Myocyte (in vitro differentiated cells): ENCODE data around the gene MYO1E. TPM values are rescaled to one million over a fixed set of nuclear protein-coding genes. Genes with fewer than 3 reads are reported as not detected.
"Not testable (repeated sequence)": the region's sequence is repeated elsewhere in the genome, so short reads cannot be mapped to it uniquely, and the experiment has no call there.

ENCODE experiments used
- DNase-seq: peaks from one replicate; pipeline ENCODE4 v3.0.0-alpha.2; 2012; ENCODE audit warnings: low read depth
- polyA plus RNA-seq: library from polyadenylated mRNA; unstranded; fragments of >200 nt; gene quantifications from one replicate; pipeline ENCODE4 v1.2.1, GENCODE V29; 2012; ENCODE audit warnings: missing spikeins
- total RNA-seq: library from RNA; depleted of rRNA; stranded (reverse); fragments of >200 nt; gene quantifications from 2 replicates; pipeline ENCODE4 v1.2.3, GENCODE V29; 2014

MYO1E gene
- total RNA-seq = 61.0 and 146 TPM in 2 replicates
- 69.5 TPM for polyA plus RNA-seq

DNA sequence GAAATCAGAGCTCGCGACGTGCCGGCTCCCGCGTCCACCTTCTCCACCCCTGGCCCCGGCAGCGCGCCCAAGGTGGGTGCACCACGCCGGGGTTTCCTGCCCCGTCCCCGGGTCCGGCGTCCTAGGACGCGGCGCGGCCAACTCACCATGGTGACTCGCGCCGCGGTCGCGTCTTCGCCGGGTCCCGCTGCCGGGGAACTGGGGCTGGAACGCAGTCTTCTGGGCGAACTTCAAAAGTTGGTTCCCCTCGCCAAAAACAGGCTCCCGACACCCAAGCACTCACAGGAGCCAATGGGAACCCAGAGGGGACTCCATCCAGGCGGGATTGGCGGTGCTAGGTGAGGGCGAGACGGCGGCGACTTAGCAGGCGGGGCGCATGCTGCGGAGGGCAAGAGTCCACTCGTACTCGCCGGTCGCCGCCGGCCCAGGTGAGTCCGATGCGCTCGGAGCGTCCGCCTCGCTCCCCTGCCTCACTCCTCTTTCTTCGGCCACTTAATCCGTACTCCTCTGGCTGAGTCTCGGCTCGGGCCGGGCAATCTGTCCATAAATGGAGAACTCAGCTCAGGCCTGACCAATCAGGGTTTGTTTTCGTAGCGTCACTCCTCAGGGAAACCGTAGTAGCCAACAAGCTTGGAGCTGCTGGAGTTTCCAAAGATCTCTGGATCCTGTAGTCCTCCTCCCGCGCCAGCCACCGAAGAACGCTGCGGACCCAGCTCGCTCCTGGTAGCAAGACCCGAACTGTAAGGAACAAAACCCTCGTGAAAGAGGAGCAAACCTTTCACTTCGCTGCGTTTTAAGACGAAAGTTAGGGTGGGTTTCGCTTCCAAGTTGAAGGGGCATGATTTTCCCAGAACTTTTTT, at the start of gene MYO1E:
MYO1E (minus strand) TSS at position 520 of the 860 bp plus-strand sequence; CDS start at position 149, 371 bp downstream.
- peak; percentile 98 for DNase-seq

DNA sequence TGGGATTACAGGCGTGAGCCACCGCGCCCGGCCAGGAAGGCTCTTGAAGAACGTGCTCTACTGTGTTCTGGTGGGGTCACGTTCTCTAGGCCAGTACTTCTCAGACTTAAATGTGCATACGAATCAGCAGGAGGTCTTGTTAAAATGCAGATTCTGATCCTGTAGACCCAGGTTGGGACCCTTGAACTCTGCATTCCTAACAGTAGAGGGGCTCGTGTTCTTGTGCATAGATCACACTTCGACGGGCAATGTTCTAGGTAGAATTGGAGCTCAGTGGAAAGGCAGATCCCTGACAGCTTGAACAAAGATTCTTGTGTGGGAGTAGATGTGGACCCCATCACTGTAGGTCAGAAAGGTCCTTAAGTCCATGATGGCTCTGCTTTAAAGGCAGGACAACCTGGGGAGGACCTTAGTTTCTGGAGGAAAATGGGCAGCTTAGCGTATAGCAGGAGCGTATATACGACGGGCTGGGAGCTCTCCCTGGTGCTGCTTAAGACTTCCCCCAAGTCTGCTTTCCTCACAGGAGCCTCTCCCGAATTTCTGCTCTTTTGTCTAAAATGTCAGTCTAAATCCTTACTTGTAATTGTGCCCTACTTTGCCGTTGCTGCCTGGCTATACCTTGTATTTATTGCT, 48.4 kb upstream of the MYO1E start:
- DNase-seq = no peak

DNA sequence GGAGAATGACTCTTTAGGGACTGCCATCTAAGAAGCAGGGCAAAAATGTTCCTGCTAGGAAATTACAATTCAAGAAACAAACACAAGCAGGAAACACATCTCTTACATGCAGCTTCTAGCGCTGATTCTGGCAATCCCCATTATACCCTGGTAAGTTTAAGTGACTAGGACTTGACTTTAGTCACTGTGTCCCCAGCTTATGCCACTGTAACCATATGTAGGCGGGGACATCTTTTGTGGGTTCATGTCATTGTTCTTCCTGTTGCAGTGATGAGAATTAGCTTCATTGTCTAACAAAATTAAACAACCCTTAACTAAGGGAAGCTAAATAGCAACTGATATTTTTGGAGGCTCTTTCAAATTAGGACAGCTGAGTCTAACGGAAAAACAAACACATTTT, 47.4 kb upstream of the MYO1E start:
- no peak for DNase-seq

DNA sequence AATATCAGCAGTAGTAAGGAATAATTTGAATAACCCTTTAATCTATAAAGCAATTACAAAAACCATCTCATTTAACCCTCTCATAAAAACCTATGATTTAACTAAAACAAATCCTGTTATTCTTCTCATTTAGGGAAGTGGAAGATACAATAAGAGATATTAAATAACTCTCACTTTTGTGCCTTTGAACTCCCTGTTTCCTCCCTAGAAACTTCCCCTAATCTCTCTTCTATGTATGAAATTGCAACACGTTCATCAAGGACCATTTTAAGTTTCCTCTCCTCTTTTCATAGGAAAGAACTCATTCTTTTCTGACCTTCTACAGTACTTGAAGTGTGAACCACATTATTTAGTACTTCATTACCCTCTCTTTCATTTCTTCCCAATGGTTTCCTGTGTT, 46.5 kb upstream of the MYO1E start:
- DNase-seq = no peak

DNA sequence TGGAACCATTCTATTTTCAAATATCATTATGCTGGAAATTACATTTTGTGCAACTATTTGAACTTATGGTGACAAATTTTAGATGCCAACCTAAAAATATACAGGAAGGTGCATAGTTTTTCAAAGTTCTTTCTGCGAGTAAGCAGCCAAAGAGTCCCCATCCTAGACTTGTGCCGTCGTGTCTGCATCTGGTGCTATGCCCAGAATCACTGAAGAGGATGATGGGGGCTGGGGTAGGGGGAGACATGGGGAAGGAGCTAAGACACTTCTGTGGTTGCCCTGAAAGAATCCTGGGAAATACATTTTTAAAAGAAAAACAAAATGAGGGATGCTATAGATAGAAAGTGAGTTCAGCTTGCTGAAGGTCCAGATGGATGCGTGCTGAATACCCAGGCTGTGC, 44.1 kb upstream of the MYO1E start:
- DNase-seq = no peak

DNA sequence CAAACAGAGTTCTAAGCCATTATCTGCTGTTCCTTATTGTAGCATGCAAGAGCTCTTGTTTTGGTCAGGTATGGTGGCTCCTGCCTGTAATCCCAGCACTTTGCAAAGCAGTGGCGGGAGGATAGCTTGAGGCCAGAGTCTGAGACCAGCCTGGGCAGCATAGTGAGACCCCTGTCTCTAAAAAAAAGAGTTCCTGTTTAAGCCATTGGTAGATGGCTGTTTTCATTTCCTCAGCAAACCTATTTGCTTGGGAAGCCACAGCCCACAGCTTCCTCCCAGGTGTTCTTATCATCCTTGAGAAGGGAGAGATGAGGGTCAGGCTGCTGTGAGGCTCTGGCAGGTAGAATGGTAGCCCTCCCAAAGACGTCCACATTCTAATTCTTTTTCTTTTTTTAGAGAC, 40.9 kb upstream of the MYO1E start:
- no peak for DNase-seq

DNA sequence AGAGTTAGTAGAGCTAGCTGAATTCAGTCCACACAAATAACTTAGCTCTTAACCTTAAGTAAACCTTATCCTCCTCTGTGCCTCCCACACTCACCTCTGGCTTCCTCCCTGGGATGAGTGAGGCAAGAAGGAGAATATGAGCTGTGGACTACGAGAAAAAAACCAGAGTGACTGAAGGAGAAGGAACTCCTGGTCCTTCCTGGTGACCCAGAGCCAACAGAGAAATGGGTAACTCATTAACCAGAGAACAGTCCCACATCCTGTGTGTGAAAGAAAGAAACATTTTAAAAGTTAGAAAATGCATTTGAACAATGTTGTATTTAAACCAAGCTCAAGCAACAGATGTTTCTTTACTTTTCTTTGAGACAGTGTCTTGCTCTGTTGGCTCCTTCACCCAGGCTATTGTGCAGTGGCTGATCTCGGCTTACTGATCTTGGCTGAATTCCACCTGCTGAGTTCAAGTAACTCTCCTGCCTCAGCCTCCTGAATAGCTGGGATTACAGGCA, 37.8 kb upstream of the MYO1E start:
- no peak for DNase-seq

DNA sequence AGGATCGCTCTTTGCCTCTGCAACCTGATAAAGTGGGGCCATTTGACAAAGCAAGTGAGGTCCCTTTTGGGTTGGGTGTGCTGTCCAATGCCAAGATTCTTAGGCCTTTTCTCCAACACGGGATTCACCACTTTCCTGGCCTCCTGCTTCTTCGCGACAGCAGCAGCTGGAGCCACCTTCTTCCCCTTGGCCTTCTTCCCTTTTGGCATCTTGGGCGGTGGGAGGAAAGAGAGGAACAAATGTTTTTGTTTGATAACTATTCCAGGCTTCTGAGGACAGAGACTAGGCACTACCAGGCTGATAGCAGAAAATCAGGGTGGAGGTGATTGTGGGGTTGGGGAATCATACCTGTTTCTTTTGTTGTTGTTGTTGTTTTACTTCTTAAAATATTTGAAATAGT, 35.3 kb upstream of the MYO1E start:
- DNase-seq = no peak

DNA sequence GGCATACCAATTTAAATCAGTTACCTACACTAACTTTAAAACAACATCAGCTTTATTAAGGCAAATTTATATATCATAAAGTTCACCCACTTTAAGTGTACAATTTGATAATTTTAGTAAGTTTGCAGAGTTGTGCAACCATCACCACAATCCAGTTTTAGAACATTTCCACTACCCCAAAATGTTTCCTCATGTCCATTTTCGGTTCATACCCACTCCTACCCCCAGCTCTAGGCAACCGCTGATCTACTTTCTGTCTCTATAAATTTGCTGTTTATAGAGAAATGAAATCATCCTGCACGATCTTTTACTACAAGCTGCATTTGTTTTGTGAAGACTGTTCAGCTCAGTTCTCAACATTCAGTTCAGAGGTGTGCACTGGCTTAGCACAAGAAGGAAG, 33.8 kb upstream of the MYO1E start:
- DNase-seq = no peak

DNA sequence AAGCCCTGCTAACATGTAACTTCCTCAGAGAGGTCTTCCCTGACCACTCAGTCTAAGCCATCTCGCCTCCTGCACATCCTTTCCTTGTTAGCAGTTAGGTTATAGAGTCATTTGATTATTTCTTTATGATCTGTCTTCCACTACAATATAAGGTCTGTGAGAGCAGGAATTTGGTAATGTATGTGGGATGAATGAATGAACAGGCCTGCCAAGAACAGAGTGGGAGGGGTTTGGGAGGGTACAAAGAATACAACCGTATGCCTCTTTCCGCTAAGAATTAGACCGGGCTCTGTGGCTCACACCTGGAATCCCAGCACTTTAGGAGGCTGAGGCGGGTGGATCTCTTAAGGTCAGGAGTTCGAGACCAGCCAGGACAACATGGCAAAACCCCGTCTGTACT, 32.4 kb upstream of the MYO1E start:
- no peak for DNase-seq

DNA sequence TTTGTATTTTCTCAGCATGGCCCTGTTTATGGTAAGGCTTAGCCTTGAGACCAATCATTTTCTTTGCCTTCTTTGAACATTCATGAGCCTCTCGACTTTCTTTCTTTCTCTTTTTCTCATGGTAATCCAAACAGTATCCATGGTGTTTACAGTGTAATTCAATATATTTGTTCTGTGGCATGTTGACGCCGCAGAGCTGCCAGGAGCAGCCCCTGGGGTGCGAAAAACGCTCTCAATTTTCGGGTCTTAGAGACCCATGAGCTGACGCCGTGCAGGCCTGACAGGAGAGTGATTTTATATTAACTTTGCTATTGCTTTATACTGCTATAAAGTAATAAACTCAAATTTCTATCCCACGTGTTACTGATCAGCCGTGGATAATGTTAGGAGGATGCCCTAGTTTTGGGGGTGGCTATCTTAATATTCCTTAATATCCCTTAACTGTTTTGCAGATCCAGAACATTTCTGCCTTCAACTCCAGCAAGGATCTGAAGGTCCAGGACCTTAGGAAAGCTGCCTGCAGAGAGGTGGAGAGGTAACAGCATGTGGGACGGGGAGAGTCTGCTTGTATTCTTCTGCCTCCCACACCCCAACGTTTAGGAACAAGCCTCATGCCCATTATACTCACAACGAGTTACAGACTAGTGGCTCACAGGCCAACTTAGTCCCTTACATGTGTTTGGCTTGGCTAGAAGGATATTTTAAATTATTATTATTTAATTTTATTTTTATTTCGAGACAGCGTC, 29.3 kb upstream of the MYO1E start:
- no peak for DNase-seq

DNA sequence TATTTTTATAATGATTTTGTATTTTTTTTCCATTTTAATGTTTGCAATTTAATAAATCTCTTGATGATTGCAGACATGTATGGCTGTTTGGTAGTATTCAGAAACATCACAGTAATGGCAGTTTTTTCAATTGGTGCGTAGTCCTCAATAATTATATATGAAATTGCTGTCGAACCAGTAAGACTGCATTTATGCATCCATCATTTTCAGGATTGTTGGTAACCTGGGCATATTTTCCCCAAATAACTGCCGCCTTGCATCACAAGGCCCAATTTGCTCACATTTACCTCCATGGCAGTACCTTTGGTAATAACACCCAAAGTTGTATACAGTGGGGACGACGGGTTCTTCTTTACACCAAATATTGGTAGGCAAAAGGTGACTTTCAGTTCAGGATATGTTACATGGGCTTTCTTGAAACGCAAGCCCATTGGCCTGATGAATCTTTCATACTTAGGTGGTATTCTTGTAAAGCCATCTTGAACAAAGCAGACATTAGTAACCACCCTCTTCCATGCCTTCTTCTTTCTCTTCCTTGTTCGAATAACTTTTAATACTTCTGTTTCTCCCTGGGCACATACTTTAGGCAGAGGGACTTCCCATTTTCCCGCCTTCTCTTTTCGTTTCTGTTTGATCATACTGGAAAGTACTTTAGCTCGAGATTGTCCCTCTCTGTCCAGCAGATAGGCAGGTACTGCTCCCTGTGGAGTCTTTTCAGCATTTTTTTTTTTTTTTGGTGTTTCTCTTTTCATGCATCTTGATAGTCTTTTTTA, 28.6 kb upstream of the MYO1E start:
- DNase-seq = not testable (repeated sequence)

DNA sequence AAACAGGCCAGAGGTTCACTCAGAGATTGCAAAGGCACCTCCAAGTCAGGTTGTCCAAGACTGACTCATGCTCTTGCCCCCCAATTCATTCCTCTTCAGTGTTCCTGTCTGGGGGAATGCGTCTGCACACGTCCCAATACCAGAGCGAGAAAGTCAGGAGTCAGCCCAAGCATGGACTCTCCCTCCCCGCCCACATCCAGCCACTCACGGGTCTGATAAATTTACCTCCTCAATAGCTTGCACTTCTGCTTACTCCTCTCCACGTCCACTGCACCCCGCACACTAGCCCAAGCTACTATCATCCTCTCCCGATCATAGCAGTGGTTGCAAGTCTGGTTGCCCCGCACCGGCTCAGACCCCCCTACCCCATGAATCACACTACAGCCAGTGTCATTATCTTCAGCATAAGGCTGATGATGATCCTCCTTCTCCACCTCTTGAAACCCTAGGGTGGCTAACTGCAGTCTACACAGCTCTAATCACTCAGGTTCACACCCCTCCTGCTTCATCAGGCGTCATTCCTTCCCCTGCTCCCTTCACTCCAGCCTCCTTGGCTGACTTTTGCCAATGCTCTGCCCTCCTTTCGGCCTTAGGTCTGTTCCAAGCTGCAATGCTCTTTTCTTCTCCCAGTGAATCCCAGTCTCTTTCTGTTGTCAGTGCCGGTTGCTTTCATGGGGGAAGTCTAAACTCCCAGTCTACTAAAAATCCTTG, 27.6 kb upstream of the MYO1E start:
- no peak for DNase-seq

DNA sequence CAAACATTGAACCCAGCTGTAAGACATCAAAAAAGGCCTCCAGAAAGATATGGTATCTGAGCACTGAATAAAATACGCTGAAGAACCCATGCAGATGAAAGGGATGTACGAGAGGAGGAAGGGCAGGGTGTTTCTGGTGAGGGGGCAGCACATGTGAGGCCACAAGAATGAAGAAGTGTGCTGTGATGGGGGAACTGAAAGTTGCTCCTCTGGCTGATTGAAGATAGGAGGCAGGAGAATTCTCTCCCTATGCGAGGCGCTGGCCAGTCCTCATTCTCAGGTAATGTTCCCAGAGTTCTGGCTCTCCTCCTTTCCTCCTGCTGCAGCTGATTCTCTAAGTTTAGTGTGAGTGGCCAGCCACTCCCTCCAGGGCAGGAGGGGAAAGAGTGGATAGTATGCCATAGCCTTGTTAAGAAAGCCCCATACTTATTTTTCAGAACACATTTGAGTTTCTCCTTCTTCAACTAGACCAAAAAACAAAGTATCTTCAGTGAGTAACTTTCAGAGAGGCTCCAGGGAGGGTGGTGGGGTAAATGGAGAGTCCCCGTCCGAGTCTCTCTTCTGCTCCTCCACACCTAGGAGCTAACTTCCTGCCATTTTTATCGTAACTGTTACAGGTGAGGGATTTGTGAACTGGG, 26.9 kb upstream of the MYO1E start:
- DNase-seq = no peak

DNA sequence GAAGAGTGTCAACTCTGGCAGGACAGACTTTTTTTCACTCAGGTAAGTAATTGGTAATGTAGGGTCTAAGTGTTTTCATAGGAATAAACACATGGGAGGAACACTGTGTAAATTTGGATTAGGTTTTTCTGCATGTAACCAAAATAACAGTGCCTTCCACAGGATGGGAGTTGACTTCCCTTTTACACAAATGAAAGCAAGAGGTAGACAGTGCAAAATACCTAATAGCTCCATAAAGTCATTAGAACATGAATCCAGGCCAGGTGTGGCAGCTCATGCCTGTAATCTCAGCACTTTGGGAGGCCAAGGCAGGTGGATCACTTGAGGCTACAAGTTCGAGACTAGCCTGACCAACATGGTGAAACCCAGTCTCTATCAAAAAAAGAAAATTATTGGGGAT, 25.5 kb upstream of the MYO1E start:
- no peak for DNase-seq

DNA sequence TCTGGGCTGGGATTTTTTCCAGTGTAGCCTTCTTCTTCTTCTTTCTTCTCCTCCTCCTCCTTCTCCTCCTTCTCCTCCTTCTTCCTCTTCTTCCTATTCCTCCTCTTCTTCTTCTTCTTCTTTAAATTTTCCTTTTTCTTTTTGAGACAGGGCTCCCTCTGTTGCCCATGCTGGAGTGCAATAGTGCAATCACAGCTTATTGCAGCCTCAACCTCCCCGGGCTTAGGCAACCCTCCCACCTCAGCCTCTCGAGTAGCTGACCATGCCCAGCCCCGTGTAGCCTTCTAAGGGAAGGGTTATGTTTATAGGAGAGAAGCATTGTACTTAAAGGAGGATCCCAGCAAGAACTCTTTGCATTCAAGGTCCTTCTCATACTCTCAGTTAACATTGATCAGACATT, 24.0 kb upstream of the MYO1E start:
- no peak for DNase-seq

DNA sequence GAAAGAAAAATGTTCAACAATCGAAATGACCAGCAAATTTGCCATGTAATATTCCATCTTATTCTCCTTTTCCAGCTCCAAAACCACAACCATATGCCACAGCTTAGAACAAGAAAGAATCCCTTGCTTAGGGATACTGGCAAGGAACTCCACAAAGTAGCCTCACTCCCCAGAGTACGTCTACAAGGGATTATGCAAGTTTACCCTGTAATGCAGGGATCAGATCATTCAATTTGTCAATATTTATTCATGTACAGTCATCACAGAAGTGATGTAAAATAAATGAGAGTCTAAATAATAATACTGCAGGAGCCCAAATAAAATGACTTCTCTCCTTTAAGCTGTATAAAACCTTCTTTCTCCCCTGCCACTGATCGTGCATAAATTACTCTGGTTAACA, 23.5 kb upstream of the MYO1E start:
- no peak for DNase-seq

DNA sequence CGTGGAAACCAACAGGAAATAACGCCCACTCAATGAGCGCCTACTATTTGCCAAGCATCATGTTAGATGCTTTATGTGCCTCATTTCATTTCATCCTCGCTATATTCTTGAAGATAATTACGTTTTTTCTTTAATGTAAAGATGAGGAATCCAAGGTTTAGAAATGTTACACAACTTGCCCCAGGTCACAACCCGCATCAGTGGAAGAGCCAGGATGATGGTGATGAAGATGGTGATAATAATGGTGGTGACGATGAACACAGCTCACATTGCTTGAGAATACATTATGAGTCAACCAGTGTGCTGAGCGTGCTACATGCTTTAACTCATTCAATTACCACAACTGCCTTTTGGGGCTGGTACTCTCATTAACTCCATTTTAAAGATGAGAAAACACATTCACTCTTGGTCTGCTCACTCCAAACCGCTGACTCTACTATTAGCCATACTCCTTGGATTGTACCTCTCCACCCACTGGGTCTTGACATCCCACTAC, 21.5 kb upstream of the MYO1E start:
- DNase-seq = no peak

DNA sequence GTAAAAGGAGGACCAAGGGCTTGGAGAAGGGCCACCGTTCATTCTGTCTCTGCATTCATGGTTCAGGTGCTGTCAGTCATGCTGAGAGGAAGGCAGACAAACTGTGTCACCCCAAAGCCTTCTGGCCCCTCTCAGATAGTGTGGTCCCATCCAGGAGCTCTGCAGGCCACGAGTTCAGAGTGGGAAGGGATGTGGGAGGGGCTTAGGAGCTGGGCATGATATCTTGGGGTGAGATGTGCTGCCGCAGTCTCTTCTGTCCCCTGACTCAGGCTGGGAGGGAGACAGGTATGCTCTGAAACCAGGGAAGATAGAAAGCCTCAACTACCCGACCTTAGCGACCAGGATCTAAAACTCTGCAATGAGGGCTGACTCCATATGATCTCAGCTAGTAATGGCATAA, 19.6 kb upstream of the MYO1E start:
- no peak for DNase-seq

DNA sequence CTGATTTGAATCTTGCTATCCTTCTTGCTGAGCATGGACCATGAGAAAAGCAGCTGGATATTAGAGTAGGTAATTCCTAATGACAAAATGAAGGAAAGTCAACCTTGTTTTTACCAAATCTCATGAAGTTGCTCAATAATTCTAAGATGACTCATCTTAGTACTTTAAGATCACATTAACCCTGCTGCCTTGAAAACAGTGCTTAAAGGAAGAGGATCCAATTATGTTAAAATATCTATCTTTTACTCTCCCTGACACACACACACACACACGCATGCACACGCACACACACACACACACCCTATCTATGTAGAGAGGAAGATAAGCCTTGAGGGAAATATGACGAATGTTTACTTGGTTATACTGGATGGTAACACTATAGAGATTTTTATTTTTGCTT, 16.0 kb upstream of the MYO1E start:
- DNase-seq = no peak
